ENCODE measurements around the gene SHE. TPM values are rescaled to one million over a fixed set of nuclear protein-coding genes. Genes with fewer than 3 reads are reported as not detected.
A peak's percentile ranks its signal among the peaks of the same experiment; 100 is the strongest.

The SHE gene
- total and polyA plus RNA-seq, 2 donors (not counting 3 experiments of a cell fraction or from before 2014, with no cell fraction given) = 30.1 to 52.7 TPM

GRCh38 chr1:154502744-154503115 lies 518 bp upstream of the SHE start:
- H3K36me3 ChIP-seq (ENCODE audit: control insufficient read depth in 2 of 2, extremely low read depth in 1 of 2, insufficient read depth in 2 of 2, low read length in 2 of 2) = no peaks in the 10 kb centered on the region
- BruUV-seq (replicated peaks) = no TSS peak
- no peak for DNase-seq (ENCODE audit: low read depth, low spot score)
- H3K4me2 ChIP-seq (ENCODE audit: insufficient read depth, low read length) = peak overlapping the region; percentile 95
- H3K9me3 ChIP-seq (replicated peaks; ENCODE audit: control insufficient read depth, insufficient read depth, low read length) = no peaks in the 10 kb centered on the region
- CTCF ChIA-PET = interaction anchor here (1.0 to 4.6 kb wide), 4 partner anchors 18 to 43 kb away, joined by 3 to 40 read pairs (median 8); no protein-coding TSS in a partner anchor
- no peaks in the 10 kb centered on the region for H4K20me1 ChIP-seq (replicated peaks; ENCODE audit: control insufficient read depth, extremely low read depth, insufficient read depth, low read length)
- H2AFZ ChIP-seq (ENCODE audit: low read depth, low read length) = peak overlapping the region; percentile 91
- dilution Hi-C loops (cut with MboI; ENCODE audit: extremely low pct_ligation_motif_present, low sequenced_read_pairs) = no loop called here
- POLR2A ChIA-PET = no interaction called here
- peak overlapping the region in 2 of 3 experiments; percentile 73 to 99 for H3K4me3 ChIP-seq (replicated peaks in 1 of 3; ENCODE audit: insufficient read depth in 1 of 3, low read depth in 1 of 3, low read length in 3 of 3)
- H3K4me1 ChIP-seq (ENCODE audit: control insufficient read depth, extremely low read depth, insufficient read depth, low read length) = peaks cover 22% of the 10 kb centered on the region
- no peak for FAIRE-seq
- intact Hi-C loops (cut with micrococcal nuclease) = no loop called here
- no peaks in the 10 kb centered on the region for H3K27me3 ChIP-seq (ENCODE audit: control insufficient read depth in 2 of 2, insufficient read depth in 2 of 2, low read length in 2 of 2)
- no peaks in the 10 kb centered on the region for H3K9me1 ChIP-seq (replicated peaks; ENCODE audit: control insufficient read depth, extremely low read depth, insufficient read depth, low read length)
- H3K79me2 ChIP-seq (ENCODE audit: control insufficient read depth, insufficient read depth, low read length) = peaks cover 34% of the 10 kb centered on the region
- H3K27ac ChIP-seq (ENCODE audit: insufficient read depth, low read depth, low read length) = peak overlapping the region; percentile 74
- H3K9ac ChIP-seq (replicated peaks; ENCODE audit: extremely low read depth, insufficient read depth, low read length) = peak overlapping the region; percentile 89
- TF ChIP-seq CTCF (IDR thresholded peaks at IDR 0.05; ENCODE audit: extremely low read depth in 1 of 2, insufficient read depth in 1 of 2, low read depth in 1 of 2, low read length in 2 of 2) (no peak), FOS (IDR thresholded peaks at IDR 0.05; ENCODE audit: borderline replicate concordance, insufficient read depth, low read length) (no peak), MAX (IDR thresholded peaks at IDR 0.05; ENCODE audit: insufficient read depth, insufficient read length) (peak; percentile 59)

GRCh38 chr1:154501423-154502065 lies 668 bp downstream of the SHE start:
- ChIA-PET CTCF (interaction anchor here (1.0 to 4.6 kb wide), 7 partner anchors 9 to 44 kb away, joined by 3 to 40 read pairs (median 4); no protein-coding TSS in a partner anchor), POLR2A (interaction anchor here (0.5 to 2.9 kb wide), 2 partner anchors 17 to 1438 kb away, joined by 4 to 12 read pairs; no protein-coding TSS in a partner anchor)
- Histone ChIP-seq H3K36me3 (ENCODE audit: control insufficient read depth in 2 of 2, extremely low read depth in 1 of 2, insufficient read depth in 2 of 2, low read length in 2 of 2) (no peaks in the 10 kb centered on the region), H3K4me2 (ENCODE audit: insufficient read depth, low read length) (peak overlapping the region; percentile 95), H3K9me3 (replicated peaks; ENCODE audit: control insufficient read depth, insufficient read depth, low read length) (no peaks in the 10 kb centered on the region), H4K20me1 (replicated peaks; ENCODE audit: control insufficient read depth, extremely low read depth, insufficient read depth, low read length) (no peaks in the 10 kb centered on the region), H3K4me3 (replicated peaks in 1 of 3; ENCODE audit: insufficient read depth in 1 of 3, low read depth in 1 of 3, low read length in 3 of 3) (peak overlapping the region; percentile 73 to 99 (median 88)), H3K4me1 (ENCODE audit: control insufficient read depth, extremely low read depth, insufficient read depth, low read length) (peaks cover 34% of the 10 kb centered on the region), H3K9ac (replicated peaks; ENCODE audit: extremely low read depth, insufficient read depth, low read length) (peak overlapping the region; percentile 89), H2AFZ (ENCODE audit: low read depth, low read length) (peak overlapping the region; percentile 20), H3K9me1 (replicated peaks; ENCODE audit: control insufficient read depth, extremely low read depth, insufficient read depth, low read length) (no peaks in the 10 kb centered on the region), H3K27ac (ENCODE audit: insufficient read depth, low read depth, low read length) (peak overlapping the region; percentile 74), H3K27me3 (ENCODE audit: control insufficient read depth in 2 of 2, insufficient read depth in 2 of 2, low read length in 2 of 2) (no peaks in the 10 kb centered on the region), H3K79me2 (ENCODE audit: control insufficient read depth, insufficient read depth, low read length) (peaks cover 34% of the 10 kb centered on the region)
- FAIRE-seq (peak; percentile 60), DNase-seq (ENCODE audit: low read depth, low spot score) (peak; percentile 43)
- intact Hi-C loops (cut with micrococcal nuclease) = no loop called here
- BruUV-seq (replicated peaks) = no TSS peak
- dilution Hi-C loops (cut with MboI; ENCODE audit: extremely low pct_ligation_motif_present, low sequenced_read_pairs) = no loop called here
- TF ChIP-seq EZH2 (IDR thresholded peaks at IDR 0.05; ENCODE audit: borderline replicate concordance, low read depth, low read length, severe bottlenecking) (no peak), FOS (IDR thresholded peaks at IDR 0.05; ENCODE audit: borderline replicate concordance, insufficient read depth, low read length) (no peak), CTCF (IDR thresholded peaks at IDR 0.05; ENCODE audit: extremely low read depth in 1 of 2, insufficient read depth in 1 of 2, low read depth in 1 of 2, low read length in 2 of 2) (no peak), MYC (IDR thresholded peaks at IDR 0.05; ENCODE audit: low read depth, low read length) (no peak), POLR2AphosphoS5 (IDR thresholded peaks at IDR 0.05; ENCODE audit: insufficient read depth, low read depth, low read length) (no peak), MAX (IDR thresholded peaks at IDR 0.05; ENCODE audit: insufficient read depth, insufficient read length) (no peak), JUN (IDR thresholded peaks at IDR 0.05; ENCODE audit: borderline replicate concordance, insufficient read depth, insufficient read length, low read depth) (no peak), GATA2 (IDR thresholded peaks at IDR 0.05; ENCODE audit: insufficient read depth, insufficient read length, low read depth, low read length) (no peak)
